GM21717 (cell line): ENCODE measurements around the gene CYB561.

Source experiments
- ATAC-seq: cut with Tn5 transposase; IDR thresholded peaks from one replicate; pipeline ENCODE4 v1.9.1; 2021; ENCODE audit warnings: mild to moderate bottlenecking, moderate library complexity; ENCODE audit not compliant: unreplicated experiment

The CYB561 gene

GRCh38 chr17:63419398-63419797 is 26.7 kb downstream of the CYB561 start:
- ATAC-seq: no peak

GRCh38 chr17:63418540-63418939 is 27.6 kb downstream of the CYB561 start:
- ATAC-seq: no peak

- no peak for ATAC-seq
These were observed 31.9 kb downstream of the CYB561 start for GRCh38 chr17:63414222-63414621.

- ATAC-seq: no peak
These were observed 33.0 kb downstream of the CYB561 start for GRCh38 chr17:63413128-63413527.

- ATAC-seq: no peak
These were observed 33.9 kb downstream of the CYB561 start for GRCh38 chr17:63412234-63412633.

- ATAC-seq: no peak
These were observed 38.3 kb downstream of the CYB561 start for GRCh38 chr17:63407741-63408330.

GRCh38 chr17:63406689-63407330 is 39.3 kb downstream of the CYB561 start:
- peak; percentile 86 for ATAC-seq

GRCh38 chr17:63405741-63406261 is 40.3 kb downstream of the CYB561 start:
- no peak for ATAC-seq

GRCh38 chr17:63405020-63405419 is 41.1 kb downstream of the CYB561 start:
- ATAC-seq: no peak

GRCh38 chr17:63402431-63403212 is 43.5 kb downstream of the CYB561 start:
- no peak for ATAC-seq

- no peak for ATAC-seq
These were observed 46.2 kb downstream of the CYB561 start for GRCh38 chr17:63399856-63400255.

GRCh38 chr17:63399316-63399715 is 46.8 kb downstream of the CYB561 start:
- no peak for ATAC-seq

- ATAC-seq: no peak
These were observed 47.4 kb downstream of the CYB561 start for GRCh38 chr17:63398680-63399079.

GRCh38 chr17:63395075-63395805 is 50.9 kb downstream of the CYB561 start:
- ATAC-seq: no peak

- ATAC-seq: no peak
These were observed 56.0 kb downstream of the CYB561 start for GRCh38 chr17:63390090-63390489.

GRCh38 chr17:63387656-63388340 is 58.3 kb downstream of the CYB561 start:
- ATAC-seq: no peak

GRCh38 chr17:63382826-63383225 is 63.3 kb downstream of the CYB561 start:
- ATAC-seq: no peak
